Mucosa of descending colon (tissue), 3 donors: ENCODE measurements around the gene RCBTB1. TPM values are rescaled to one million over a fixed set of nuclear protein-coding genes. Genes with fewer than 3 reads are reported as not detected.
"Not testable (repeated sequence)": the region's sequence is repeated elsewhere in the genome, so short reads cannot be mapped to it uniquely, and the experiment has no call there.

Experiments
- ATAC-seq: fragments of 200-7000 bp; cut with Tn5 transposase; one replicate; pipeline ENCODE4 v1.9.1; 2020; ENCODE audit warnings: mild to moderate bottlenecking, moderate library complexity
- DNase-seq, 3 donors: peaks; one replicate each; pipeline ENCODE4 v3.0.0-alpha.2; 2020
- H3K36me3 ChIP-seq: fragments of 200-600 bp; one replicate; pipeline ENCODE4 v1.8.0; 2021; ENCODE audit warnings: low read depth, mild to moderate bottlenecking
- H3K4me1 ChIP-seq: fragments of 200-600 bp; one replicate; pipeline ENCODE4 v1.8.0; 2021; ENCODE audit warnings: low read depth, mild to moderate bottlenecking
- H3K4me3 ChIP-seq: fragments of 200-600 bp; one replicate; pipeline ENCODE4 v1.8.0; 2021; ENCODE audit warnings: mild to moderate bottlenecking
- H3K9me3 ChIP-seq: fragments of 200-600 bp; one replicate; pipeline ENCODE4 v1.8.0; 2021; ENCODE audit warnings: mild to moderate bottlenecking
- intact Hi-C, 2 donors: fragments of 100-400 bp; cut with DNase I in 1 of 2; cut with micrococcal nuclease in 1 of 2; formaldehyde crosslinking; loops; one replicate each; pipeline versions ENCODE4 v1.11.0 to v1.11.1; 2022; cut with DNase I, micrococcal nuclease
- total RNA-seq, 3 donors: library from RNA; stranded (reverse); fragmentation: NEBNext Ultra II Directional in 2 of 3; extraction: Animal tissue kit (Norgen Biotek cat#: 25700) in 2 of 3; gene quantifications; one replicate each; pipeline versions ENCODE4 v1.2.1 to v1.2.4, GENCODE V29; 2021 to 2023
- TF ChIP-seq, protein P1 (sequence below): fragments of 200-600 bp; IDR thresholded peaks from one replicate; pipeline ENCODE4 v1.8.0; 2022; ENCODE audit warnings: antibody characterized with exemption, mild to moderate bottlenecking
- donor health status: DM: no; HTN: no; CAD: no; lungs with moderate emphysema.
- donor health status: DM: no; HTN: no; CAD: no.
- donor health status: DM: no; HTN: yes; CAD: no.

RCBTB1 gene
- total RNA-seq, 3 donors from 2014 or later = 5.3 to 11.7 (median 6.7) TPM

- DNase-seq = no peak
- intact Hi-C loops = no loop called here
These were observed 85.3 kb downstream of the RCBTB1 start for GRCh38 chr13:49499889-49500660.

GRCh38 chr13:49498206-49498605, 87.2 kb downstream of the RCBTB1 start:
- DNase-seq (no peak), ATAC-seq (no peak)
- no peak overlapping the region for H3K4me3 ChIP-seq
- intact Hi-C loops = no loop called here
- TF ChIP-seq, protein P1, sequence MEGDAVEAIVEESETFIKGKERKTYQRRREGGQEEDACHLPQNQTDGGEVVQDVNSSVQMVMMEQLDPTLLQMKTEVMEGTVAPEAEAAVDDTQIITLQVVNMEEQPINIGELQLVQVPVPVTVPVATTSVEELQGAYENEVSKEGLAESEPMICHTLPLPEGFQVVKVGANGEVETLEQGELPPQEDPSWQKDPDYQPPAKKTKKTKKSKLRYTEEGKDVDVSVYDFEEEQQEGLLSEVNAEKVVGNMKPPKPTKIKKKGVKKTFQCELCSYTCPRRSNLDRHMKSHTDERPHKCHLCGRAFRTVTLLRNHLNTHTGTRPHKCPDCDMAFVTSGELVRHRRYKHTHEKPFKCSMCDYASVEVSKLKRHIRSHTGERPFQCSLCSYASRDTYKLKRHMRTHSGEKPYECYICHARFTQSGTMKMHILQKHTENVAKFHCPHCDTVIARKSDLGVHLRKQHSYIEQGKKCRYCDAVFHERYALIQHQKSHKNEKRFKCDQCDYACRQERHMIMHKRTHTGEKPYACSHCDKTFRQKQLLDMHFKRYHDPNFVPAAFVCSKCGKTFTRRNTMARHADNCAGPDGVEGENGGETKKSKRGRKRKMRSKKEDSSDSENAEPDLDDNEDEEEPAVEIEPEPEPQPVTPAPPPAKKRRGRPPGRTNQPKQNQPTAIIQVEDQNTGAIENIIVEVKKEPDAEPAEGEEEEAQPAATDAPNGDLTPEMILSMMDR = no peak
- no peaks in the 10 kb centered on the region for H3K9me3 ChIP-seq
- H3K4me1 ChIP-seq = no peaks in the 10 kb centered on the region
- no peaks in the 10 kb centered on the region for H3K36me3 ChIP-seq

More at GRCh38 chr13:49499889-49500660, 85.3 kb downstream of the RCBTB1 start:
- Histone ChIP-seq H3K9me3 (no peaks in the 10 kb centered on the region), H3K4me1 (no peaks in the 10 kb centered on the region), H3K4me3 (no peak overlapping the region), H3K36me3 (no peaks in the 10 kb centered on the region)
- ATAC-seq = no peak
- TF ChIP-seq, protein P1 = no peak

DNA sequence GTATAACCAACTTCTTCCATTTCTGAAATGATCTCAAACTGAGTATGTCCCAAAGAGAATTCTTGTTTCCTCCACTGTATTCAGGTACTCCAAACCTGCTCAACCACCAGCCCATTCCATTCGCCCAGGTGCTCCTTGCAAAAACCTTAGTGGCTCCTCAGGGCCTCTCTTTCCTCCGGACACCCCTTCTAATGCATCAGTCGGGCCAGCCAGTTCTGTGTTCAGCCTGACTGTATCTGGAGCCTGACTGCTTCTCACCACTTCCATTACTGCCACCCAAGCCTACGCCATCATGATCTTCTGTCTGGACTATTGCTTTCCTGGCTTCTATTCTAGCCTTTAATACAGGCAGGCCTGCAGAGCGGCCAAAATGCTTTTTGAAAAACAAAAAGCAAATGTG, 88.1 kb downstream of the RCBTB1 start:
- no peaks in the 10 kb centered on the region for H3K9me3 ChIP-seq
- no peak for ATAC-seq
- no peaks in the 10 kb centered on the region for H3K4me1 ChIP-seq
- TF ChIP-seq, protein P1 = no peak
- intact Hi-C loops = no loop called here
- no peak for DNase-seq
- no peak overlapping the region for H3K4me3 ChIP-seq
- no peaks in the 10 kb centered on the region for H3K36me3 ChIP-seq

GRCh38 chr13:49496837-49497236, 88.5 kb downstream of the RCBTB1 start:
- intact Hi-C loops, ATAC-seq, H3K4me3 ChIP-seq, H3K36me3 ChIP-seq, DNase-seq, H3K4me1 ChIP-seq, H3K9me3 ChIP-seq: not testable (repeated sequence)

DNA sequence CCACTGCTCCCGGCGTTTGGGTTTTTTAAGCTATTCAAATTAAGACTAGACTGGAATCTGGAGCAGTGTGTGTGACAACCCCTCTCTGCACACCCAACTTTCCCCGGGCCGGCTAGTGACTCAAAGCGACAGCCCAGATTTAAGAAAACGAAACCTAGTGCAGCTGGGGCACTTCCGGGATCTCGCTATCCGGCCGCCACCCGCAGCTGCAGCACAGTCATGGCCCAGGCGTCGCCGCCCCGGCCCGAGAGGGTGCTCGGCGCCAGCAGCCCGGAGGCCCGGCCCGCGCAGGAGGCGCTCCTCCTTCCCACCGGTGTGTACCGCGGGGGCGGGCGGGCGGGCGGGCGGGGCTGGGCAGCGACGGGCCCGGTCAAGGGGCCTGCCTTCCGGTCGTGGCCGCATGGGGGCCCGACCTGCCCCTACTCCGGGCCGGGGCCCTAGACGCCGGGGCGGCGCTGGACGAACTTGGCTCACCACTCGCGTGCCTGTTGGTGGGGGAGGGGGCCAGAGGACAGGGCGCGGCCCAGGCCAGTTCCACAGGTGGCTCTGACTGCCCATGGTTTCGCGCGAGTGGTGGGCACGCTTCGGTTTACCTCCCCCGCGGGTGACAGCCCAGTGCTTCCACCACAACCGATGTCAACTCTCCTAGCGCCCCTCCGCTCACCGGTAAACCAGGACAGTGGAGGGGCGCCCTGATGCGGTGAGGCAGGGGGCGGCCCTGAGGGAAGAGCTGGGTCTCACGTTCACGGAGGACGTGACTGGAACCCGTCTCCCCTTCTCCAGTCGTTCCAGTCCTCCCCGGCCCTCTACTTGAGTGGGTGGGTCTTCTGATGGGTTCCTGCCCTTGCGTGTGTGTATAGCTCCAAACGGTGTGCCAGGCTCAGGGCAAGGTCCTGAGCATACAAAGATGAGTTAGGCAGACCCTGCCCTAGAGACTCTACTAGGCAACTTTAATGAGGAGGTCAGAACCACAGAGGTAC, 89.3 kb downstream of the RCBTB1 start, which contains the start of gene PHF11:
Gene PHF11, plus strand, starts transcription at position 171 of the 980 bp plus-strand sequence. Its CDS starts 49 bp downstream, at position 220.
- Histone ChIP-seq H3K36me3 (no peaks in the 10 kb centered on the region), H3K4me1 (no peaks in the 10 kb centered on the region), H3K9me3 (no peaks in the 10 kb centered on the region), H3K4me3 (peak within 1 kb of the TSS; percentile 38)
- ATAC-seq = peak; percentile 93
- peak; percentile 85 to 90 (median 88) for DNase-seq
- intact Hi-C loops = no loop called here
- TF ChIP-seq, protein P1 = no peak

DNA sequence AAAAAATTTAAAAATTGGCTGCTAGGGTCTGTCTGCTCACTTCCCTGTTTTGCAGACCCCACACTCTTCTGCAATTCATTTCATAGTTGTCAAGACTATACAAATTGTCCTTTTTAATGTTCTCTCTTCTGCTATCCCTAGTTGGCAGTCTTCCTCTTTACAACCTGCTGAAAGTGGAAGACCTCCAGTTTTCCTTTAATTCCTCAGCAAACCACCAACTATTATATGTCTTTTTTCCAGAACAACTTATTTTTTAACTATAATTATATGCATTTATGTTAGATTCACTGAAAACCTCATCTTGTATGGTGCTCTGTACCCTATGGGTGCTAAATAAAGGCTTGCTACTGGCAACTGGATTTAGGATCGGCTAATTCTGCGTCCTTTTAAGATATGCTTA, 90.7 kb downstream of the RCBTB1 start:
- no peak for DNase-seq
- intact Hi-C loops = no loop called here
- TF ChIP-seq, protein P1 = no peak
- H3K4me1 ChIP-seq = no peaks in the 10 kb centered on the region
- H3K4me3 ChIP-seq = peak overlapping the region; percentile 38
- no peaks in the 10 kb centered on the region for H3K36me3 ChIP-seq
- no peak for ATAC-seq
- no peaks in the 10 kb centered on the region for H3K9me3 ChIP-seq
